Adrenal gland (tissue), 5 donors: Measurements from ENCODE around the gene THBS2.

ENCODE experiments used
- CTCF ChIP-seq, 6 experiments: fragments of 450-650 bp in 4 of 6; fragments of 200-600 bp in 2 of 6; sonication (generic) in 1 of 6; IDR thresholded peaks; 1 replicate in 5 of 6; 2 replicates in 1 of 6; pipeline versions ENCODE4 v1.5.1 to v1.8.0; 2016 to 2021; ENCODE audit warnings: antibody characterized with exemption in 6 of 6, mild to moderate bottlenecking in 2 of 6, moderate library complexity in 1 of 6
- POLR2A ChIP-seq, 2 donors: fragments of 450-650 bp; IDR thresholded peaks; one replicate each; pipeline ENCODE4 v1.6.1; 2017; ENCODE audit warnings: antibody characterized with exemption in 2 of 2, mild to moderate bottlenecking in 2 of 2, moderate library complexity in 1 of 2
- donor health status: DM: no; HTN: no; CAD: no.

DNA sequence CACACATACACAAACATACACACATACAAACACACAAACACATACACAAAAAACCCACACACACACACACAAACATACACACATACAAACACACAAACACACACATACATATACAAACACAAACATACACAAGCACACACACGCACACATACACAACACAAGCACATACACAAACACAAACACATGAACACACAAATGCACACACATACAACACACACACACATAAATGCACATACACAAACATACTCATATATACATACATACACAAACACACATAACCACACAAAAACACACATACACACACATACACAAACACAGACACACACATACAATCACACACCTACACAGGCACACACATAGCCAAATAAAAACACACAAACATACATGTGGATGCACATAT, 30.3 kb upstream of the THBS2 start:
- TF ChIP-seq CTCF (IDR thresholded peaks at IDR 0.05) (no peak), POLR2A (IDR thresholded peaks at IDR 0.05) (no peak)
